OCI-LY1 (cell line): ENCODE data around the gene FANCG.

Source experiments
- EZH2 ChIP-seq: fragments of 200-600 bp; sonication (generic), shearing (Covaris generic); IDR thresholded peaks from 2 replicates; pipeline ENCODE4 v1.8.0; 2017; ENCODE audit warnings: borderline replicate concordance, mixed run types, mild to moderate bottlenecking, antibody characterized with exemption, low read length, moderate library complexity, mixed read lengths
- TF ChIP-seq, protein P1 (sequence below): fragments of 200-600 bp; sonication (generic), shearing (Covaris generic); IDR thresholded peaks from 2 replicates; pipeline ENCODE4 v1.5.1; 2017; ENCODE audit warnings: mild to moderate bottlenecking, antibody characterized with exemption, low read length, moderate library complexity, mixed read lengths

- no peak for TF ChIP-seq EZH2
- TF ChIP-seq, protein P1, sequence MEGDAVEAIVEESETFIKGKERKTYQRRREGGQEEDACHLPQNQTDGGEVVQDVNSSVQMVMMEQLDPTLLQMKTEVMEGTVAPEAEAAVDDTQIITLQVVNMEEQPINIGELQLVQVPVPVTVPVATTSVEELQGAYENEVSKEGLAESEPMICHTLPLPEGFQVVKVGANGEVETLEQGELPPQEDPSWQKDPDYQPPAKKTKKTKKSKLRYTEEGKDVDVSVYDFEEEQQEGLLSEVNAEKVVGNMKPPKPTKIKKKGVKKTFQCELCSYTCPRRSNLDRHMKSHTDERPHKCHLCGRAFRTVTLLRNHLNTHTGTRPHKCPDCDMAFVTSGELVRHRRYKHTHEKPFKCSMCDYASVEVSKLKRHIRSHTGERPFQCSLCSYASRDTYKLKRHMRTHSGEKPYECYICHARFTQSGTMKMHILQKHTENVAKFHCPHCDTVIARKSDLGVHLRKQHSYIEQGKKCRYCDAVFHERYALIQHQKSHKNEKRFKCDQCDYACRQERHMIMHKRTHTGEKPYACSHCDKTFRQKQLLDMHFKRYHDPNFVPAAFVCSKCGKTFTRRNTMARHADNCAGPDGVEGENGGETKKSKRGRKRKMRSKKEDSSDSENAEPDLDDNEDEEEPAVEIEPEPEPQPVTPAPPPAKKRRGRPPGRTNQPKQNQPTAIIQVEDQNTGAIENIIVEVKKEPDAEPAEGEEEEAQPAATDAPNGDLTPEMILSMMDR = no peak
These were observed 7.1 kb downstream of the FANCG start, which contains the start of gene VCP for GRCh38 chr9:35072461-35073278.
